Stimulated activated memory B cell treated with anti-CD40 and anti-IgM and Interleukin-4, amounts not matched to agents 10 μg/mL and 1 μg/mL and 100 μg/mL, for 72 hours (primary cell): Measurements from ENCODE around the gene PAFAH1B2.
"Not testable (repeated sequence)": the region's sequence is repeated elsewhere in the genome, so short reads cannot be mapped to it uniquely, and the experiment has no call there.

ENCODE experiments used
- ATAC-seq: fragments of 150-1000 bp; cut with Tn5 transposase; 2 replicates; pipeline ENCODE4 v1.10.0; 2021
- H3K27ac Mint-ChIP-seq: one replicate; pipeline ENCODE4 v1.8.0; 2022; ENCODE audit warnings: mild to moderate bottlenecking, mixed read lengths
- H3K27me3 Mint-ChIP-seq: one replicate; pipeline ENCODE4 v1.8.0; 2022; ENCODE audit warnings: mixed read lengths
- H3K36me3 Mint-ChIP-seq: one replicate; pipeline ENCODE4 v1.8.0; 2022; ENCODE audit warnings: mixed read lengths
- H3K4me1 Mint-ChIP-seq: one replicate; pipeline ENCODE4 v1.8.0; 2022; ENCODE audit warnings: mixed read lengths
- H3K4me3 Mint-ChIP-seq: one replicate; pipeline ENCODE4 v1.8.0; 2022; ENCODE audit warnings: mild to moderate bottlenecking, moderate library complexity, mixed read lengths
- H3K9me3 Mint-ChIP-seq: one replicate; pipeline ENCODE4 v1.8.0; 2022; ENCODE audit warnings: mixed read lengths

Gene PAFAH1B2

GRCh38 chr11:117199053-117199915, 55.2 kb downstream of the PAFAH1B2 start, which contains the start of gene TAGLN:
Gene TAGLN (plus strand): TSS chr11:117199370. CDS start chr11:117203014, 3,644 bp downstream.
- Mint-ChIP-seq H3K36me3 (peaks cover 49% of the 10 kb centered on the region), H3K4me3 (no peak within 1 kb of the TSS), H3K27ac (peak within 1 kb of the TSS; percentile 28), H3K4me1 (peaks cover 37% of the 10 kb centered on the region), H3K9me3 (no peaks in the 10 kb centered on the region), H3K27me3 (no peaks in the 10 kb centered on the region)
- ATAC-seq: no peak

DNA sequence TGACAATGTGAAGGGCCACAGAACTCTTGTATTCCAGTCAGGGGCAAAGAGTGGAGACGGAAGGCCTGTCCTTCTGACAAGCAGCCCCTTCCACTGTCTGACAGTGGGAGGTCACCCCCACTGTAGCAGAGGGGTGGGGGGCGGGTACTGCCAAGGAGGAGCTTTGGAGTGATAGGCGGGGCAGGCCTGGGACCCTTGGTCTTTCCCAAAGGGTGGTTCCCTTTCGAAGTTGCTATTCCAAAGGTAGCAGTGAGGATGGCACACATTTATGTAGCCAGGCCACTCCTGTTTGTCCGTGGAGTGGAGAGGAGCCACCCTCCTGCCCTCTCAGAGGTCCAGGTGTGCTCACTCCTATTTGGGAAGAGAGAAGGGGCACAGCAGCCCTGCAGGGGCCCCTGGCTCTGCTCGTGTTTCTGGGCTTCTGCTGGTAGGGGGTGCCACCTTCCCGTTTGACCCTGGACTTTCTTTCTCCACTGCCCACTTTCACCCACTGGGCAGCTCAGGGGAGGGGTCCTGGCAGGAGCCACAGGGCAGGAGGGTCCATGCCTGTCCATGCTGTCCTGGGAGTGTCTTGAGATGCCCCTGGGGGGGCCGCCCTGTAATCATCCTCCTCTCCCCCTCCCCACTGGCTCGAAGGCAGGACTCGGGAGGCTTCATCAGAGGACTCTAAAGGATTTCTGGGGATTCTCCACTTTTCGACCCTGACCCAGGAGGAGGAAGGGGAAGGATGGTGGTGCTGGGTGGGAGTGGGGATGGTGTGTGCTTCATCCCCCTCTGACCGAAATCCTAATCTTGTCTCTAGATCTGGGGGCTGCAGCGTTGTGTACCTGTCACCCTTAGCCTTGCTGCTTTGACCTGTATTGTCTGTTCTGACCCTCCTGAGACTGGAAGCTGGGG, 56.1 kb downstream of the PAFAH1B2 start:
- no peaks in the 10 kb centered on the region for H3K27me3 Mint-ChIP-seq
- no peak for ATAC-seq
- no peak overlapping the region for H3K4me3 Mint-ChIP-seq
- H3K27ac Mint-ChIP-seq: peak overlapping the region; percentile 69
- peaks cover 35% of the 10 kb centered on the region for H3K4me1 Mint-ChIP-seq
- peaks cover 47% of the 10 kb centered on the region for H3K36me3 Mint-ChIP-seq
- no peaks in the 10 kb centered on the region for H3K9me3 Mint-ChIP-seq

DNA sequence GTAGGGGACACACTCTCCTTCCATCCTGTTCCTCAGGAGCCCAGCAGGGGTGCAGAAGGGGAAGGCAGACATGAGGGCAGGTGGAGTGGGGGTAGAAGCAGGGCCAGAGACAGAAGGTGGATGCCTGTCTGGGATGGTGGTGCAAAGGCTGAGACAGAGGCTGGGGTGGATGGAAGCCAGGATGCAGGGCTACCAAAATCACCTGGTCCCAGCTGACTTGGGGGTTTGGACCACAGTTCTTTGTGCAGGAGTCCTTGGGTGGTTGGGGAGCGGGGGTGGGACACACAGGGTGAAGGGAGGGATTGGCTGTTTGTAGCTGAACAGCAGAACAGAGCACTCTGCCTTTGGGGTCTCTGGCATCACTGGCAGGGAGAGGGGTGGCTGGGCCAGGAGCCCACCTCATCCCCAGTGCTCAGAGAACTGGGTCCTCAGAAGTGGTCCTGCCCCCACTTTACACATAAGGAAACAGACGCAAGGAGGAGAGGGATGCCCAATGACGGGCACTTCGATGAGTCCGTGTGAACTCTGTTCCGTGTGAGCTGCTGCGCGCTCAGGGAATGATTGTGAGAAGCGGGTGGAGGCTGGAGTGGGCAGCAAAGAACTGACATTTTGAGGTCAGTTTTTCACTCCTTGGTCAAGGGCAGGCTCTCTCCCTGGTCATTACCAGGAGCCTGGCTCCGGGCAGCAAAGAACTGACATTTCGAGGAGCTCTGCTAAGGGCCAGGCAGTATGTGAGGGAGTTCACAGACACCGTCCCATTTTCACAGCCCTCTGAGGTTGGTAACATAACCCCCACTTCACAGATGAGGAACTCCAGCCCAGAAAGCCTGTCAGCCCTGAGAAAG, 56.9 kb downstream of the PAFAH1B2 start:
- Mint-ChIP-seq H3K36me3 (peaks cover 45% of the 10 kb centered on the region), H3K9me3 (no peaks in the 10 kb centered on the region), H3K4me1 (peaks cover 30% of the 10 kb centered on the region), H3K27me3 (no peaks in the 10 kb centered on the region), H3K4me3 (no peak overlapping the region), H3K27ac (peak overlapping the region; percentile 69)
- ATAC-seq: no peak

- Mint-ChIP-seq H3K27me3 (no peaks in the 10 kb centered on the region), H3K4me1 (peaks cover 30% of the 10 kb centered on the region), H3K9me3 (no peaks in the 10 kb centered on the region), H3K36me3 (peaks cover 41% of the 10 kb centered on the region), H3K4me3 (no peak overlapping the region), H3K27ac (peak overlapping the region; percentile 47)
- no peak for ATAC-seq
Measured at GRCh38 chr11:117201658-117202305, 57.7 kb downstream of the PAFAH1B2 start.

- H3K4me1 Mint-ChIP-seq: peaks cover 28% of the 10 kb centered on the region
- ATAC-seq: no peak
Measured at GRCh38 chr11:117202386-117203068, 58.4 kb downstream of the PAFAH1B2 start.

GRCh38 chr11:117203069-117203407, 59.0 kb downstream of the PAFAH1B2 start:
- peaks cover 33% of the 10 kb centered on the region for H3K36me3 Mint-ChIP-seq
- H3K27ac Mint-ChIP-seq: peak overlapping the region; percentile 47
- peaks cover 24% of the 10 kb centered on the region for H3K4me1 Mint-ChIP-seq
- H3K9me3 Mint-ChIP-seq: no peaks in the 10 kb centered on the region
- no peak overlapping the region for H3K4me3 Mint-ChIP-seq
- no peaks in the 10 kb centered on the region for H3K27me3 Mint-ChIP-seq
- peak; percentile 26 for ATAC-seq

More at GRCh38 chr11:117202386-117203068, 58.4 kb downstream of the PAFAH1B2 start:
- H3K27ac Mint-ChIP-seq: peak overlapping the region; percentile 47
- H3K27me3 Mint-ChIP-seq: no peaks in the 10 kb centered on the region
- H3K36me3 Mint-ChIP-seq: peaks cover 36% of the 10 kb centered on the region
- H3K9me3 Mint-ChIP-seq: no peaks in the 10 kb centered on the region
- no peak overlapping the region for H3K4me3 Mint-ChIP-seq

- Mint-ChIP-seq H3K4me3 (no peak overlapping the region), H3K4me1 (peaks cover 16% of the 10 kb centered on the region), H3K27me3 (no peaks in the 10 kb centered on the region), H3K36me3 (peaks cover 38% of the 10 kb centered on the region), H3K9me3 (no peaks in the 10 kb centered on the region), H3K27ac (no peak overlapping the region)
- no peak for ATAC-seq
Measured at GRCh38 chr11:117204283-117205080, 60.4 kb downstream of the PAFAH1B2 start.

DNA sequence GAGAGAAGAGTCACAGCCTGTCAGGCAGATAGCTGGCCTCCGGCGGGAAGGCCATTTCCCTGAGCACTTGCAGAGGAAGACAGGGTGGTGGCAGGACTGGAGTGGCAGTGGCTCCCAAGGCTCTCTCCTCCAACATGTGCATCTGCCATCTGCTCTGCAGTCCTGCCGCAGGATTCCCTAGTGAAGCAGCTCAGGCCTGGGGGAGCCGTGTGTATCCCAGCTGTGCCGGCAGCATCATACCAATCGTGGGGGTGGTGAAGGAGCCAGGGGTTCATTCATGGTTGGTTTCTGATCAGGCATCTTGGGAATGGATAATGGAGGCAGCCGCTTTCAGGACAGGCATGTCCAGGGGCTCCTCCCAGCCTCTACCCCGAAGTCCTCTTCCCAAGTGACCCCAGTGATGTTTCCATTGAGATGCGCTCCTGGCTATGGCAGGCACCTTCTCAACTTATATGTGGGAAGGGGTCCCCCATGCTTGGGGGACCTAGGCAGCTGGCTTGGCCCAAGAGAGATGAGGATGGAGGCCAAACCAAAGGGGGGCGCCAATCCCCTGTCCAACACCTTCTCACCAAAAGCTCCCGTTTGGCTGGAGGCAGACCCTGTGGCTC, 61.2 kb downstream of the PAFAH1B2 start:
- H3K4me1 Mint-ChIP-seq: peaks cover 16% of the 10 kb centered on the region
- no peak overlapping the region for H3K4me3 Mint-ChIP-seq
- H3K27me3 Mint-ChIP-seq: no peaks in the 10 kb centered on the region
- ATAC-seq: no peak
- no peak overlapping the region for H3K27ac Mint-ChIP-seq
- H3K9me3 Mint-ChIP-seq: no peaks in the 10 kb centered on the region
- H3K36me3 Mint-ChIP-seq: peaks cover 46% of the 10 kb centered on the region

DNA sequence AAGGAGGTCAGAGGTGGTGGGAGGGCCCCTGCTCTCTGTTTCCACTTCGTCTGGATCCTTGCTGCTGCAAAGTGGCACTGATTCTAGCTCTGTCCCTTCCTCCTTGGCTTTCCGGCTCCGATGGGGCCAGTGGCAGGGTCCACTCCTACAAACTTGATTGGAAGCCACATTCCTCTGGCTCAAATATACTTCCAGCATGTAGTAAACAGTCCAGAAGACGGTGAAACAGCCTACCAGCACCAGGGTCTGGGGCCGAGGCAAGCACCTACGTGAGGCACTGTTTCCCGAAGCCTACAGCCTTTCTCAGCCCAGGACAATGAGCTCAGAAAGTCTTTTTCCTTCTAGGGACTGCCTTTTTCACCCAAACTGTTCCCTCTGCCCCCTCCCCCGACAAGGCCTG, 62.0 kb downstream of the PAFAH1B2 start:
- not testable (repeated sequence) for H3K27me3 Mint-ChIP-seq, ATAC-seq, H3K27ac Mint-ChIP-seq, H3K4me1 Mint-ChIP-seq, H3K4me3 Mint-ChIP-seq, H3K9me3 Mint-ChIP-seq
- H3K36me3 Mint-ChIP-seq: peaks cover 51% of the 10 kb centered on the region

- not testable (repeated sequence) for H3K27me3 Mint-ChIP-seq, H3K4me1 Mint-ChIP-seq, ATAC-seq, H3K9me3 Mint-ChIP-seq, H3K4me3 Mint-ChIP-seq, H3K27ac Mint-ChIP-seq
- peaks cover 59% of the 10 kb centered on the region for H3K36me3 Mint-ChIP-seq
Measured at GRCh38 chr11:117206859-117207258, 62.8 kb downstream of the PAFAH1B2 start.

GRCh38 chr11:117207481-117207880, 63.4 kb downstream of the PAFAH1B2 start:
- not testable (repeated sequence) for H3K27me3 Mint-ChIP-seq, ATAC-seq, H3K4me3 Mint-ChIP-seq, H3K4me1 Mint-ChIP-seq, H3K27ac Mint-ChIP-seq, H3K9me3 Mint-ChIP-seq
- H3K36me3 Mint-ChIP-seq: peaks cover 64% of the 10 kb centered on the region

GRCh38 chr11:117208710-117209109, 64.6 kb downstream of the PAFAH1B2 start:
- not testable (repeated sequence) for H3K27ac Mint-ChIP-seq, ATAC-seq, H3K27me3 Mint-ChIP-seq, H3K4me3 Mint-ChIP-seq, H3K4me1 Mint-ChIP-seq, H3K9me3 Mint-ChIP-seq
- H3K36me3 Mint-ChIP-seq: peaks cover 62% of the 10 kb centered on the region
